Stimulated activated CD4-positive, alpha-beta T cell treated with anti-CD3 and anti-CD28 coated beads, TNF-alpha, amount 100 ng/mL, for 48 hours (primary cell): ENCODE measurements around the gene MED16.
"Not testable (repeated sequence)": the region's sequence is repeated elsewhere in the genome, so short reads cannot be mapped to it uniquely, and the experiment has no call there.

Source experiments
- DNase-seq, 3 donors: peaks; one replicate each; pipeline ENCODE4 v3.0.0-alpha.2; 2020; ENCODE audit warnings: low read depth in 3 of 3

Gene MED16

GRCh38 chr19:829129-829758 lies 63.7 kb downstream of the MED16 start:
- DNase-seq: no peak

- DNase-seq: no peak
Observed at GRCh38 chr19:827710-828321, 65.2 kb downstream of the MED16 start, which contains the start of gene AZU1. TSS of gene AZU1 (plus strand) at chr19:827837. CDS start at chr19:827847, 10 bp downstream.

DNA sequence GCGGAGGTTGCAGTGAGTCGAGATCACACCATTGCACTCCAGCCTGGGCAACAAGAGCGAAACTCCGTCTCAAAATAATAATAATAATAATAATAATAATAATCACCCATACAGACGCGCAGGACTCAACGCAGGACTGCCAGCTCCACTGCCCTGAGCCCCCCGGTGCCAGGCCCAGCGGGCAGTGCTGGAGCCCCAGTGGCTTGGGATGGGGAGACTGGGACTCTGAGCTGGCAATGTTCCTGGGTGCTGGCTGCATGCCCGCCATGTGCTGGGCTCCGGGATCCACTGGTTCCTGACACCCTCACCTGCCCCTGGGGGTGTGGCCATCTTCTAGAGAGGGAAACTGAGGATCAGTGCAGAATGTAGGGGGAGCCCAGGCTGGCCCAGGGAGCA lies 65.7 kb downstream of the MED16 start:
- no peak for DNase-seq

- DNase-seq: no peak
Observed at GRCh38 chr19:825897-826644, 66.9 kb downstream of the MED16 start.

DNA sequence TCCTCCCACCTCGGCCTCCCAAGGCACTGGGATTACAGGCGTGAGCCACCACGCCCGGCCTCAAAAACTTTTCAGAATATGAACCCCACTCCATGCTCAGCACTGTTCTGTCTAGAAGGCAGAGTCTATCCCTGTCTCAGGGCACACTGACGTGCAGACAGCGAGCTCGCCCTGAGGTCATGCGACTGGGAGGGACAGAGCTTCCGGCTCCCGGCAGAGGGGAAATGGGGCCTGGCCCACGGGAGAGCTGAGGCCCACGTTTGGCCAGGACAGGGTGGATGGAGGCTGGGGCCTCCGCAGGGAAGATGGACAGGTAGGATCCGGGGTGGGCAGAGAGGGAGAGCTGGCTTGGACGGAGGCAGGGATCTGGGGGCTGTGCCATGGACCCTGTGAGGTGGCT lies 68.1 kb downstream of the MED16 start:
- DNase-seq: no peak

GRCh38 chr19:823565-824121 lies 69.3 kb downstream of the MED16 start:
- no peak for DNase-seq

GRCh38 chr19:821825-822503 lies 71.0 kb downstream of the MED16 start, which contains the start of gene PLPPR3:
TSS of gene PLPPR3 (minus strand) at chr19:821955. CDS start at chr19:821559, 396 bp downstream.
- no peak for DNase-seq

GRCh38 chr19:821231-821824 lies 71.7 kb downstream of the MED16 start:
- no peak for DNase-seq

DNA sequence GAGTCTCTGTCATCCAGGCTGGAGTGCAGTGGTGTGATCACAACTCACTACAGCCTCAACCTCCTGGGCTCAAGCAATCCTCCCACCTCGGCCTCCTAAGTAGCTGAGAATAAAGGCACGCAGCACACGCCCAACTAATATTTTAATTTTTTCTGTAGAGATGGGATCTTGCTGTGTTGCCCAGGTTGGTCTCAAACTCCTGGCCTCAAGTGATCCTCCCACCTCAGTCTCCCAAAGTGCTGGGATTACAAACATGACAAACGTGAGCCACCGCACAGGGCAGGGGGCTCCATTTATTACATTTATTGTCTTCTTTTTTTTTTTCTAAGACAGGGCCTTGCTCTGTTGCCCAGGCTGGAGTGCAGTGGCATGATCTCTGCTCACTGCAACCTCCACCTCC lies 72.8 kb downstream of the MED16 start:
- DNase-seq: not testable (repeated sequence)
